HCT116 (cell line): ENCODE data around the gene SELENON. TPM values are rescaled to one million over a fixed set of nuclear protein-coding genes. Genes with fewer than 3 reads are reported as not detected.

Experiments used
- ATAC-seq: fragments of 200-7000 bp; cut with Tn5 transposase; 2 replicates; pipeline ENCODE4 v1.9.1; 2020; ENCODE audit warnings: mild to moderate bottlenecking, moderate library complexity
- BruUV-seq: library from RNA; stranded (reverse); fragments of 400-500 nt; replicated peaks from 2 replicates; lab custom pipeline; 2021; lab: Mats Ljungman, UMichigan
- CTCF ChIA-PET: fragments of 300-600 bp; sonication (Branson Sonifier 250); formaldehyde crosslinking; loops from one replicate; lab custom pipeline; 2021; ENCODE audit warnings: antibody characterized with exemption; lab: Charles Lee
- POLR2A ChIA-PET: fragments of 300-600, 350-600 bp; sonication (Branson Sonifier 250); formaldehyde crosslinking; loops from one replicate; lab custom pipeline; 2021; ENCODE audit warnings: antibody characterized with exemption; lab: Charles Lee
- RAD21 ChIA-PET, 2 experiments: fragments of 300-600 bp; sonication (Branson Sonifier 250); formaldehyde crosslinking; loops; one replicate each; lab custom pipeline; 2023; ENCODE audit warnings: low total read pairs in 2 of 2; ENCODE audit not compliant: uncharacterized antibody in 2 of 2, unreplicated experiment in 2 of 2, low non-redundant PET in 1 of 2; lab: Charles Lee
- DNase-seq: peaks from one replicate; pipeline ENCODE4 v3.0.0-alpha.2; 2010; ENCODE audit warnings: low read depth, low spot score
- H2AFZ ChIP-seq: fragments of 200-600 bp; shearing (Covaris generic), sonication (generic); 2 replicates; pipeline ENCODE4 v1.6.1; 2017; ENCODE audit warnings: low read depth, mixed run types, mixed read lengths, antibody characterized with exemption, low read length; ENCODE audit not compliant: poor library complexity, severe bottlenecking
- H3K27ac ChIP-seq: 2 replicates; pipeline ENCODE4 v1.5.1; 2012; ENCODE audit warnings: low read depth, low read length
- H3K27me3 ChIP-seq: fragments of 200-600 bp; sonication (generic); 2 replicates; pipeline ENCODE4 v1.6.1; 2016; ENCODE audit warnings: mixed run types, low read length, mixed read lengths; ENCODE audit not compliant: insufficient read depth
- H3K36me3 ChIP-seq, 2 experiments: fragments of 200-500 bp in 1 of 2; fragments of 200-600 bp in 1 of 2; sonication (Bioruptor generic) in 1 of 2; sonication (generic) in 1 of 2; 2 replicates each; pipeline versions ENCODE4 v1.5.1 to v1.6.1; 2014 to 2016; ENCODE audit warnings: low read length in 2 of 2, inconsistent platforms in 1 of 2, mixed read lengths in 1 of 2, mixed run types in 1 of 2; ENCODE audit not compliant: insufficient read depth in 2 of 2, control insufficient read depth in 1 of 2
- H3K4me1 ChIP-seq, 2 experiments: fragments of 200-600 bp in 1 of 2; sonication (generic) in 1 of 2; 2 replicates each; pipeline versions ENCODE4 v1.5.1 to v1.6.1; 2012 to 2017; ENCODE audit warnings: low read length in 2 of 2, inconsistent platforms in 1 of 2, mild to moderate bottlenecking in 1 of 2, mixed read lengths in 1 of 2, mixed run types in 1 of 2, moderate library complexity in 1 of 2; ENCODE audit not compliant: insufficient read depth in 2 of 2, control insufficient read depth in 1 of 2
- H3K4me2 ChIP-seq: fragments of 200-600 bp; sonication (generic); 2 replicates; pipeline ENCODE4 v1.6.1; 2017; ENCODE audit warnings: mixed run types, low read length, mixed read lengths
- H3K4me3 ChIP-seq, 2 experiments: fragments of 200-600 bp in 1 of 2; sonication (generic) in 1 of 2; replicated peaks in 1 of 2; 2 replicates each; pipeline ENCODE4 v1.5.1; 2011 to 2016; ENCODE audit warnings: low read length in 2 of 2, control low read depth in 1 of 2, low read depth in 1 of 2, mild to moderate bottlenecking in 1 of 2, mixed read lengths in 1 of 2, mixed run types in 1 of 2
- H3K79me2 ChIP-seq: fragments of 200-600 bp; sonication (generic); 2 replicates; pipeline ENCODE4 v1.6.1; 2017; ENCODE audit warnings: mild to moderate bottlenecking, mixed run types, low read length, moderate library complexity, mixed read lengths; ENCODE audit not compliant: insufficient read depth
- H3K9ac ChIP-seq: fragments of 200-600 bp; sonication (generic); 2 replicates; pipeline ENCODE4 v1.6.1; 2016; ENCODE audit warnings: low read length, mixed read lengths
- H3K9me2 ChIP-seq: fragments of 200-600 bp; sonication (generic), shearing (Covaris generic); 2 replicates; pipeline ENCODE4 v1.6.1; 2017; ENCODE audit warnings: mixed run types, mild to moderate bottlenecking, moderate library complexity; ENCODE audit not compliant: insufficient read depth
- H3K9me3 ChIP-seq, 2 experiments: fragments of 200-500 bp in 1 of 2; fragments of 200-600 bp in 1 of 2; sonication (Bioruptor generic) in 1 of 2; sonication (generic) in 1 of 2; 2 replicates each; pipeline ENCODE4 v1.6.1; 2014 to 2017; ENCODE audit warnings: low read length in 2 of 2, mixed read lengths in 2 of 2, inconsistent platforms in 1 of 2, low read depth in 1 of 2, mild to moderate bottlenecking in 1 of 2, mixed run types in 1 of 2, moderate library complexity in 1 of 2; ENCODE audit not compliant: control insufficient read depth in 1 of 2, insufficient read depth in 1 of 2
- H4K20me1 ChIP-seq: fragments of 200-600 bp; sonication (generic), shearing (Covaris generic); 2 replicates; pipeline ENCODE4 v1.6.1; 2017; ENCODE audit warnings: mixed run types, mild to moderate bottlenecking, moderate library complexity; ENCODE audit not compliant: insufficient read depth
- ATF3 ChIP-seq: IDR thresholded peaks from 2 replicates; pipeline ENCODE4 v1.6.1; 2012
- CEBPB ChIP-seq: IDR thresholded peaks from 2 replicates; pipeline ENCODE4 v1.6.1; 2012; ENCODE audit warnings: low read depth
- CTCF ChIP-seq, 3 experiments: fragments of 200-600 bp in 1 of 3; sonication (generic) in 1 of 3; IDR thresholded peaks in 2 of 3; conservative IDR thresholded peaks in 1 of 3; 2 replicates each; pipeline ENCODE4 v1.5.1; 2012 to 2017; ENCODE audit warnings: low read depth in 2 of 3, low read length in 2 of 3, antibody characterized with exemption in 1 of 3, borderline replicate concordance in 1 of 3, control low read depth in 1 of 3, mild to moderate bottlenecking in 1 of 3, mixed read lengths in 1 of 3, mixed run types in 1 of 3, moderate library complexity in 1 of 3; ENCODE audit not compliant: insufficient read depth in 1 of 3
- ELF1 ChIP-seq: IDR thresholded peaks from 2 replicates; pipeline ENCODE4 v1.6.1; 2012; ENCODE audit warnings: low read depth, borderline replicate concordance
- EZH2 ChIP-seq: fragments of 200-600 bp; sonication (generic); IDR thresholded peaks from 2 replicates; pipeline ENCODE4 v1.6.1; 2017; ENCODE audit warnings: antibody characterized with exemption, mixed run types
- EZH2phosphoT487 ChIP-seq: fragments of 200-600 bp; IDR thresholded peaks from 2 replicates; pipeline ENCODE4 v1.6.1; 2018; ENCODE audit warnings: antibody characterized with exemption, borderline replicate concordance
- MAX ChIP-seq: IDR thresholded peaks from 2 replicates; pipeline ENCODE4 v1.6.1; 2012
- POLR2AphosphoS5 ChIP-seq: IDR thresholded peaks from 2 replicates; pipeline ENCODE4 v1.6.1; 2011; ENCODE audit warnings: mild to moderate bottlenecking, low read depth, low read length, moderate library complexity
- RAD21 ChIP-seq: IDR thresholded peaks from 2 replicates; pipeline ENCODE4 v1.6.1; 2012; ENCODE audit warnings: low read depth, mild to moderate bottlenecking
- SP1 ChIP-seq: IDR thresholded peaks from 2 replicates; pipeline ENCODE4 v1.6.1; 2012; ENCODE audit warnings: low read depth
- SRF ChIP-seq: IDR thresholded peaks from 2 replicates; pipeline ENCODE4 v1.6.1; 2012; ENCODE audit warnings: low read depth
- TCF7L2 ChIP-seq: IDR thresholded peaks from 2 replicates; pipeline ENCODE4 v1.7.0; 2011; ENCODE audit warnings: borderline replicate concordance, inconsistent platforms; ENCODE audit not compliant: insufficient read depth, insufficient read length; ENCODE audit errors: extremely low read depth
- YY1 ChIP-seq: IDR thresholded peaks from 2 replicates; pipeline ENCODE4 v1.6.1; 2011; ENCODE audit warnings: low read length, low read depth, moderate library complexity, mild to moderate bottlenecking; ENCODE audit not compliant: insufficient replicate concordance; ENCODE audit errors: extremely low read depth
- ZBTB33 ChIP-seq: IDR thresholded peaks from 2 replicates; pipeline ENCODE4 v1.6.1; 2011; ENCODE audit warnings: mild to moderate bottlenecking, low read length, moderate library complexity; ENCODE audit not compliant: insufficient replicate concordance; ENCODE audit errors: extremely low read depth
- ZFX ChIP-seq: fragments of 450-650 bp; IDR thresholded peaks from 2 replicates; pipeline ENCODE4 v1.6.1; 2017
- ZNF274 ChIP-seq: fragments of 200-500 bp; sonication (Bioruptor generic); IDR thresholded peaks from 2 replicates; pipeline ENCODE4 v1.6.1; 2014; ENCODE audit warnings: mild to moderate bottlenecking, low read depth, low read length, inconsistent platforms
- intact Hi-C: fragments of 100-400 bp; cut with micrococcal nuclease; formaldehyde crosslinking; loops from 2 replicates; pipeline ENCODE4 v1.10.0; 2022
- total RNA-seq: library from RNA; stranded (reverse); gene quantifications from one replicate; pipeline ENCODE4 v1.2.1, GENCODE V29; 2021; ENCODE audit not compliant: unreplicated experiment
- TF ChIP-seq, protein P1 (sequence below): IDR thresholded peaks from 2 replicates; pipeline ENCODE4 v1.6.1; 2012; ENCODE audit warnings: low read depth

The SELENON gene
- total RNA-seq, 1 experiment from 2014 or later, result 85.1 TPM

GRCh38 chr1:25858906-25859789 is 59.2 kb downstream of the SELENON start, which contains the start of gene AUNIP:
TSS of gene AUNIP (minus strand) at chr1:25859457. CDS start at chr1:25859357, 100 bp downstream.
- Histone ChIP-seq H4K20me1 (0 out of 2 replicates have a peak, but pooled peaks cover 3% of the 10 kb centered on the region), H3K79me2 (peaks cover 50% of the 10 kb centered on the region), H3K9me3 (no peaks in the 10 kb centered on the region), H3K4me2 (peak within 1 kb of the TSS; percentile 98), H3K27me3 (no peaks in the 10 kb centered on the region), H3K4me3 (peak within 1 kb of the TSS; percentile 97 to 99), H3K27ac (peak within 1 kb of the TSS; percentile 81), H3K9me2 (no peaks in the 10 kb centered on the region), H3K4me1 (peaks cover 30 to 51% of the 10 kb centered on the region in 2 experiments), H3K9ac (peak within 1 kb of the TSS; percentile 99), H2AFZ (no peak within 1 kb of the TSS), H3K36me3 (0 out of 4 replicates have a peak, but pooled peaks cover 0 to 6% of the 10 kb centered on the region in 2 experiments)
- ChIA-PET POLR2A (interaction anchor here (1.0 kb wide), 1 partner anchor 16 kb away, joined by 3 read pairs; the partner anchor contains the start of gene PAQR7), CTCF (no interaction called here), RAD21 (no interaction called here)
- intact Hi-C loops, result loop anchor here (2.0 kb wide), 1 partner anchor 34 kb away; no protein-coding TSS in a partner anchor
- no TSS peak for BruUV-seq
- ATAC-seq, result peak; percentile 83
- peak; percentile 74 for DNase-seq
- TF ChIP-seq, protein P1, sequence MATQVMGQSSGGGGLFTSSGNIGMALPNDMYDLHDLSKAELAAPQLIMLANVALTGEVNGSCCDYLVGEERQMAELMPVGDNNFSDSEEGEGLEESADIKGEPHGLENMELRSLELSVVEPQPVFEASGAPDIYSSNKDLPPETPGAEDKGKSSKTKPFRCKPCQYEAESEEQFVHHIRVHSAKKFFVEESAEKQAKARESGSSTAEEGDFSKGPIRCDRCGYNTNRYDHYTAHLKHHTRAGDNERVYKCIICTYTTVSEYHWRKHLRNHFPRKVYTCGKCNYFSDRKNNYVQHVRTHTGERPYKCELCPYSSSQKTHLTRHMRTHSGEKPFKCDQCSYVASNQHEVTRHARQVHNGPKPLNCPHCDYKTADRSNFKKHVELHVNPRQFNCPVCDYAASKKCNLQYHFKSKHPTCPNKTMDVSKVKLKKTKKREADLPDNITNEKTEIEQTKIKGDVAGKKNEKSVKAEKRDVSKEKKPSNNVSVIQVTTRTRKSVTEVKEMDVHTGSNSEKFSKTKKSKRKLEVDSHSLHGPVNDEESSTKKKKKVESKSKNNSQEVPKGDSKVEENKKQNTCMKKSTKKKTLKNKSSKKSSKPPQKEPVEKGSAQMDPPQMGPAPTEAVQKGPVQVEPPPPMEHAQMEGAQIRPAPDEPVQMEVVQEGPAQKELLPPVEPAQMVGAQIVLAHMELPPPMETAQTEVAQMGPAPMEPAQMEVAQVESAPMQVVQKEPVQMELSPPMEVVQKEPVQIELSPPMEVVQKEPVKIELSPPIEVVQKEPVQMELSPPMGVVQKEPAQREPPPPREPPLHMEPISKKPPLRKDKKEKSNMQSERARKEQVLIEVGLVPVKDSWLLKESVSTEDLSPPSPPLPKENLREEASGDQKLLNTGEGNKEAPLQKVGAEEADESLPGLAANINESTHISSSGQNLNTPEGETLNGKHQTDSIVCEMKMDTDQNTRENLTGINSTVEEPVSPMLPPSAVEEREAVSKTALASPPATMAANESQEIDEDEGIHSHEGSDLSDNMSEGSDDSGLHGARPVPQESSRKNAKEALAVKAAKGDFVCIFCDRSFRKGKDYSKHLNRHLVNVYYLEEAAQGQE, result no peak
- TF ChIP-seq SP1 (peak; percentile 67), ZBTB33 (no peak), SRF (no peak), YY1 (peak; percentile 47), ATF3 (no peak), EZH2 (no peak), MAX (peak; percentile 93), ELF1 (no peak), TCF7L2 (no peak), POLR2AphosphoS5 (peak; percentile 88), CEBPB (no peak), CTCF (IDR thresholded peaks at IDR 0.05 in 2 of 3, conservative IDR thresholded peaks at IDR 0.05 in 1 of 3; ENCODE audit: borderline replicate concordance in 1 of 3, insufficient read depth in 1 of 3, low read depth in 2 of 3, low read length in 2 of 3) (no peak), ZFX (peak; percentile 80), ZNF274 (no peak), RAD21 (no peak), EZH2phosphoT487 (no peak)
